ENCODE results near the gene ATRN.
"Not testable (repeated sequence)": the region's sequence is repeated elsewhere in the genome, so short reads cannot be mapped to it uniquely, and the experiment has no call there.

ATRN gene

DNA sequence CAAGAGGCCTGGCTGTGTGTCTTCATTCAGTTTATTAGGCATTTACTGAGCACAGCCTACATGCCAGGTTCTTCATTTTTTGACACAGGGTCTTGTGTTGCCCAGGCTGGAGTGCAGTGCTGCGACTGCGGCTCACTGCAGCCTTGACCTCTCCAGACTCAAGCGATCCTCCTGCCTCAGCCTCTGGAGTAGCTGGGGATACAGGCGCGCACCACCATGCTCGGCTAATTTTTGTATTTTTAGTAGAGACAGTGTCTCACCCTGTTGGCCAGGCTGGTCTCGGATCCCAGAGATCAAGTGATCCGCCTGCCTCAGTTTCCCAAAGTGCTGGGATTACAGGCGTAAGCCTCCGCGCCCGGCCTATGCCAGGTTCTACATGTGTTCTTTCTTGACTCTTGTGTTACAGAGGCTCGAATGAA is 601 bp upstream of the ATRN start:
- DNase-seq (ENCODE audit: low read depth in 2 of 2) = no peak

- no peak for DNase-seq (ENCODE audit: low read depth in 2 of 2)
Measured at GRCh38 chr20:3471397-3472021, 691 bp downstream of the ATRN start.

- DNase-seq (ENCODE audit: low read depth in 2 of 2) = no peak
Measured at GRCh38 chr20:3472105-3472504, 1.3 kb downstream of the ATRN start.

DNA sequence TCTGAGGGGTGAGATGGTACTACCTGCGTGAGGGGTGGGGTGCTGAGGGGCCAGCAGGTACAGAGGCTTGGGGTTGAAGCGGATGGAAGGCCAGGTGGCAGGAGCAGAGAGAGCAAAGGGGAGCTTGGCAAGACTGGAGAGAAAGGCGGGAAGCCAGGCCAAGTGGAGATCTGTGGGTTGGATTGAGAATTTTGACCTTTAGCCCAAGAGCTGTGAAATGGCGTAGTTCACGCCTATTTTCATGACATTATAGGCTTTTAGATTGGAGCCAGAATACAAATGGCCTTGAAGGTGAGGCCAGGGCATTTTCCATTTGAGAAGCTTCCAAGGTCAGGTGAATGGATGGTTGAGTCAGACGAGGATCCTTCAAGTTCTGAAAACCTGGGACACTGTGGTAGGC is 2.5 kb downstream of the ATRN start:
- no peak for DNase-seq (ENCODE audit: low read depth in 2 of 2)

DNA sequence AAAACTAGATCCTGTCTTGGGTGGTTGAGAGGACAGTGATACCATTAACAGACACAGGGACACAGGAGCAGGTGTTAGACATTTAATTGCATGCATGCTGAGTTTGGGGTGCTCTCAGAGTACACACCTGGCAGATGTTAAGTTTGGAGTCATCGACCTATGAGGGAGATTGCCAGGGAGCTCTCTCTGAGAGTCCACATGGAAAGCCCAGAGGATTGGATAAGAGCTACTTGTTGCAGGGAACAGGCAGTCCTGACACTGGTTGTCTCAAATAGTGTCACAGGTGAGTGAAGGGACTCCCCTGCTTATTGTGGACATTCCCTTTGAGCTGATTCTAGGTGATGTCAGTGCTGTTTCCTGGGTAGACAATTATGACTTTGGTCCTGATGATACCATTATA is 3.1 kb downstream of the ATRN start:
- DNase-seq (ENCODE audit: low read depth in 2 of 2) = no peak

DNA sequence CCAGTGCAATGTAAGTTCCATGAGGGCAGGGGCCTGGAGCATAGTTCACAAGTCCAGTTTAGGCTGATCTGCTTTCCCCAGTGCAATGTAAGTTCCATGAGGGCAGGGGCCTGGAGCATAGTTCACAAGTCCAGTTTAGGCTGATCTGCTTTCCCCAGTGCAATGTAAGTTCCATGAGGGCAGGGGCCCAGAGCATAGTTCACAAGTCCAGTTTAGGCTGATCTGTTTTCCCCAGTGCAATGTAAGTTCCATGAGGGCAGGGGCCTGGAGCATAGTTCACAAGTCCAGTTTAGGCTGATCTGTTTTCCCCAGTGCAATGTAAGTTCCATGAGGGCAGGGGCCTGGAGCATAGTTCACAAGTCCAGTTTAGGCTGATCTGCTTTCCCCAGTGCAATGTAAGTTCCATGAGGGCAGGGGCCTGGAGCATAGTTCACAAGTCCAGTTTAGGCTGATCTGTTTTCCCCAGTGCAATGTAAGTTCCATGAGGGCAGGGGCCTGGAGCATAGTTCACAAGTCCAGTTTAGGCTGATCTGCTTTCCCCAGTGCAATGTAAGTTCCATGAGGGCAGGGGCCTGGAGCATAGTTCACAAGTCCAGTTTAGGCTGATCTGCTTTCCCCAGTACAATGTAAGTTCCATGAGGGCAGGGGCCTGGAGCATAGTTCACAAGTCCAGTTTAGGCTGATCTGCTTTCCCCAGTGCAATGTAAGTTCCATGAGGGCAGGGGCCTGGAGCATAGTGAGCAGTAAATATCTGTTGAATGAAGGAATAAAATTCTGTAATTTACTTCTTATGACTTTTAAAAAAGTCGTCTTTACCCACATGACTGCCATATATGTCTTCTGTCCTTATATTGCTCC is 6.4 kb downstream of the ATRN start:
- DNase-seq (ENCODE audit: low read depth in 2 of 2) = not testable (repeated sequence)

DNA sequence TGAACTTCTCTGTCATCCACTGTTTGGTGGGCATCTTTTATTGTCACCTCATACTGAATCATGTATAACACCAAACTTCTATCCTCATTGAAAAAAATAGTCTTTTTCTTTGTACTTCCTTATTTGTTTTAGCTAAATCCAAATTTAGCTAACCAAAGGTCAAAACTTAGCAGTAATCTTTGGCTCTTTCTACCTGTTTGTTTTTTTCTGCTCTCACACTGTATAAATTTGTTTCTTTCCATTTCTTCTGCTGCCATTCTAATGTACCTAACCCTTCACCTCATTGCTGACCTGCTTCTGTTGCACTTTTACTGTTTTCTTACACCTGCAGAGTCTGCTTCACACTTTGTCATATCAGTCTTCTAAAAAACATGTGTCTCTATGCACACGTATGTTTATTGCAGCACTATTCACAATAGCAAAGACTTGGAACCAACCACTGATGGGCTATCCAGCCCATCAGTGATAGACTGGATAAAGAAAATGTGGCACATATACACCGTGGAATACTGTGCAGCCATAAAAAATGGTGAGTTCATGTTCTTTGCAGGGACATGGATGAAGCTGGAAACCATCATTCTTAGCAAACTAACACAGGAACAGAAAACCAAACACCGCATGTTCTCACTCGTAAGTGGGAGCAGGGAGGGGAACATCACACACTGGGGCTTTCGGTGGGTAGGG is 7.2 kb downstream of the ATRN start:
- no peak for DNase-seq (ENCODE audit: low read depth in 2 of 2)

DNA sequence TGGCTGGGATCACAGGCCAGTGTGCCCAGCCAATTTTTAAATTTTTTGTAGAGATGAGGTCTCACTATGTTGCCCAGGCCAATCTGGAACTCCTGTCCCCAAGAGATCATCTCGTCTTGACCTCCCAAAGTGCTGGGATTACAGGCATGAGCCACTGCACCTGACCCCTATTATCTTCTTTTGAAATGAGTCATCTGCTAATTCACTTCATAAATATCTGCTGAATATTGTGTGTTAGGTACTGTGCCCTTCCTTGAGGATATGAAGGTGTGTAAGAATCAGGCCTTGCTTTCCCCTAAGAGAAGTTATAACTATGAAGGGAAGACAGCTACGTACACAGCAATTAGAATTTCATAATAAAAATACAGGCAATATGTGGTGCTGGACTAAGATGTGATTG is 8.2 kb downstream of the ATRN start:
- no peak for DNase-seq (ENCODE audit: low read depth in 2 of 2)

DNA sequence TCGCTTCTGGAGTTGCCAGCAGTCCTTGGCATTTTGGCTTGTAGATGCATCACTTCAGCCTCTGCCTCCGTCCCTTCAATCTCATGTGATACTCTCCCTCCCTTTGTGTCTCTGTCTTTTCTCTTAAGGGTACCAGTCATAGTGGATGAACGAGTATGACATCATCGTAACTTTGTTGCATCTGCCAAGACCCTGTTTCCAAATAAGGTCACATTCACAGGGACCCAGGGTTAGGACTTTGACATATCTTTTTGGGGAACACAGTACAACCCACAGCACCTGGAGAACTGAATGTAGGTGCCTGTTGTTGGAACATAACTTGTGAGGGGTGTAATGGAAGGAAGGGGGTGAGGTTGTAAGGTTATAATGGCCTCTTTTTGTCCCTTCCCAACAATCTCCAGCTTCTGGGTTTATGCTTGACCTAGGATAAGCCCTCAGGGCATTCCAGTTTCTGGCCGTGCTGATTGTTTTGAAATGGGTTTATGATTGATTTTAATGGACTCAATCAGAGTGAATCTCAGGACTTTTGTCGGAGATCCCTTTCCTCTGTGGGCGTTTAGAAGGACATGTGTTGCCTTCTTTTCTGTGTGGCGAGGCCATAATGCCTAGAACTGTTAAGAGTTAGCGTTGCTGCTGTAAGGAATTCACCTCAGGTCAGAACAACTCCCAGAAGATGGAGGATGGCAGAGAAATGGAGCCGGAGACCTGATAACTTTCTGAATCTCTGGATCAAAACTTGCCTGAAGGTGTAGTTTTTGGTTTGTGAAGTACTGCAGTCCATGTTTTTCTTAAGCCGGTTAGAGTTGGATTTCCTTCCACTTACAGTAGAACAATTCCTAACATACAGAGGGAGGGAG is 9.2 kb downstream of the ATRN start:
- no peak for DNase-seq (ENCODE audit: low read depth in 2 of 2)

DNA sequence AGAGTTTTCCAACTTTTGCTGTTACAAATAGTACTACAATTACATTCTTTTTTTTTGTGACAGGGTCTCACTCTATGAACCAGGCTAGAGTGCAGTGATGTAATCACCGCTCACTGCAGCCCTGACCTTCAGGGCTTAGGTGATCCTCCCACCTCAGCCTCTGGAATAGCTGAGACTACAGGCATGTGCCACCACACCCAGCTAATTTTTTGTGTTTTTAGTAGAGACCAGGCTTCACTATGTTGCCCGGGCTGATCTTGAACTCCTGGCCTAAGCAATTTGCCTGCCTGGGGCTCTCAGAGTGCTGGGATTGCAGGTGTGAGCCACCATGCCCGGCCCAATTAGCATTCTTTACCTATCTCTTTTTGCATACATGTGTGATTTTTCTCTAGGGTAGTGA is 12.5 kb downstream of the ATRN start:
- no peak for DNase-seq (ENCODE audit: low read depth in 2 of 2)

DNA sequence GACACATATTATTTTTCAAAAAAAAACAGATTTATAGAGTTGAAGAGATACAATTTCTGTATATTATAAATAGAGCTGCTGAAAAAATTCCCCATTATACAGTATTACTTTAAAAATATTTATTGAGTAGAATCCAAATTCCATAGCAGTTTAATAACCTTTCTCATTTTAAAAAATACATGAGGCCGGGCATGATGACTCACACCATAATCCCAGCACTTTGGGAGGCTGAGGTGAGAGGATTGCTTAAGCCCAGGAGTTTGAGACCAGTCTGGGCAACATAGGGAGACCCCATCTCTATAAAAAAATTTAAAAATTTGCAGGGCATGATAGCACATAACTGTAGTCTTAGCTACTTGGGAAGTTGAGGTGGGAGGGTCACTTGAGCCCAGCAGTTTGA is 13.0 kb downstream of the ATRN start:
- no peak for DNase-seq (ENCODE audit: low read depth in 2 of 2)

- DNase-seq (ENCODE audit: low read depth in 2 of 2) = no peak
Measured at GRCh38 chr20:3485913-3486312, 15.1 kb downstream of the ATRN start.

- no peak for DNase-seq (ENCODE audit: low read depth in 2 of 2)
Measured at GRCh38 chr20:3486850-3487249, 16.0 kb downstream of the ATRN start.

- DNase-seq (ENCODE audit: low read depth in 2 of 2) = no peak
Measured at GRCh38 chr20:3492669-3493068, 21.9 kb downstream of the ATRN start.

GRCh38 chr20:3494218-3494617 is 23.4 kb downstream of the ATRN start:
- DNase-seq (ENCODE audit: low read depth in 2 of 2) = no peak

DNA sequence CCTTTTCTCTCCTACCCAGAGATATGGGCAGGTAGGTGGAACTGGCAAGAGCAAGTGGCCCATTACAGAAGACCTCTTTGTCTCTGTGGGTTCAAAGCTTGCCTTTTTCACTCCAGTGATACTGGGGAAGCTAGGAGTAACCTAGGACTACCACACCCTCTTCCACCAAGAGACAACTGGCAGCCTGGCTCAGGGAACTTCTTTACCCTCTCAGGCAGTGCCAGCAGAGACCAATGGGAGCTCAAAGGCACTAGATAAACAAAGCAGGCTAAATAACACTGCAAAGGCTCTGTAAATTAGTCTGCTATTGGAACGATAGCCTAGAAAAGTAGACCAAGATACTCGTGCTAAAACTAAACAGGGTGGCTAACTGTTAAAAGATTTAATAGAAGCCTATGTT is 32.1 kb downstream of the ATRN start:
- no peak for DNase-seq (ENCODE audit: low read depth in 2 of 2)

GRCh38 chr20:3505148-3505547 is 34.3 kb downstream of the ATRN start:
- no peak for DNase-seq (ENCODE audit: low read depth in 2 of 2)

DNA sequence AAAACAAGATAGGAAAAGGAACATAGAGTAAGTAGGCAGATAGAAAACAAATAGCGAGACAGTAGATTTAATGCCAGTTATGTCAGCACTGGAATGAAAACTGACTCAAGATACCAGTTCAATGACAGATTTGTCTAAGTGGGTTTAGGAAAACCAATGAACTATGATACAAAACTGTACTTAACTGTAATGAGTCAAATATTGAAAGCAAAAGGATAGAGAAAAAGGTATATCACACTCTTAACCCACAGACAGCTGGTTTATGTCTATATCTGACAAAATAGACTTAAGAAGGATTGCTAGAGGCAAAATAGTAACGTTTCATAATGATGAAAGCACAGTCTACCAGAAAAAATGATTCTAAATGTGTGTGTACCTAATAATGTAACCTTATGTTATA is 38.2 kb downstream of the ATRN start:
- DNase-seq (ENCODE audit: low read depth in 2 of 2) = no peak

GRCh38 chr20:3510110-3510509 is 39.3 kb downstream of the ATRN start:
- no peak for DNase-seq (ENCODE audit: low read depth in 2 of 2)

DNA sequence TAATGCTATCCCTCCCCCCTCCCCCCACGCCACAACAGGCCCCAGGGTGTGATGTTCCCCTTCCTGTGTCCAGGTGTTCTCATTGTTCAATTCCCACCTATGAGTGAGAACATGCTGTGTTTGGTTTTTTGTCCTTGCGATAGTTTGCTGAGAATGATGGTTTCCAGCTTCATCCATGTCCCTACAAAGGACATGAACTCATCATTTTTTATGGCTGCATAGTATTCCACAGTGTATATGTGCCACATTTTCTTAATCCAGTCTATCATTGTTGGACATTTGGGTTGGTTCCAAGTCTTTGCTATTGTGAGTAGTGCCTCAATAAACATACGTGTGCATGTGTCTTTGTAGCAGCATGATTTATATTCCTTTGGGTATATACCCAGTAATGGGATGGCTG is 41.4 kb downstream of the ATRN start:
- DNase-seq (ENCODE audit: low read depth in 2 of 2) = not testable (repeated sequence)

DNA sequence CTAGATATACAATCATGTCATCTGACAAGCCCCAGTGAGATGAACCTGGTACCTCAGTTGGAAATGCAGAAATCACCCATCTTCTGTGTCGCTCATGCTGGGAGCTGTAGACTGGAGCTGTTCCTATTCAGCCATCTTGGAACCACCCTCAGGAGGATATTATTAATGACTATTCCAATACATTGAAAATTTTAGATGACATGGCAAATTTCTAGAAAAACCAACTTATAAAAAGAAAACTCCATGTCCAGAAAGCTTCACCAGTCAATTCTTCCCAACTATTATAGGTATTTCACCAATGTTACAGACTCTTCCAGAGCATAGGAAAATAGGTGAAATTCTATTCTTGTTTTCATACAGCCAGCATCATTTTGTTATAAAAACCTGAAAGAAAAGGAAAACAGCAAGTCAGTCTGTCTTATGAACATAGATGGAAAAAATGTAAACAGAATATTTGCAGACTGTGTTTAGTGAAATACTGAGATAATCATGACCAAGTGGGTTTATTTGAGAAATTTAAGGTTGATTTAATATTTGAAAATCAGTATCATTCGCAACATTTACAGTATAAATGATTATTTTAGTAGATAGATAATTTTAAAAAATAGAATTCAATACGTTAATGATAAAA is 43.3 kb downstream of the ATRN start:
- no peak for DNase-seq (ENCODE audit: low read depth in 2 of 2)
